HEK293T (cell line): ENCODE results near the gene DNAAF9.

Source experiments
- ARNT ChIP-seq: fragments of 450-650 bp; IDR thresholded peaks from 2 replicates; pipeline ENCODE4 v1.6.1; 2017; ENCODE audit warnings: mild to moderate bottlenecking
- BHLHE40 ChIP-seq: fragments of 450-650 bp; IDR thresholded peaks from 2 replicates; pipeline ENCODE4 v1.6.1; 2016; ENCODE audit warnings: mild to moderate bottlenecking, moderate library complexity, borderline replicate concordance
- CTBP1 ChIP-seq: fragments of 450-650 bp; IDR thresholded peaks from 2 replicates; pipeline ENCODE4 v1.6.1; 2016; ENCODE audit warnings: borderline replicate concordance
- ELF4 ChIP-seq: fragments of 450-650 bp; IDR thresholded peaks from 2 replicates; pipeline ENCODE4 v1.6.1; 2017; ENCODE audit warnings: antibody characterized with exemption
- FOXA1 ChIP-seq: fragments of 450-650 bp; IDR thresholded peaks from 2 replicates; pipeline ENCODE4 v1.6.1; 2016; ENCODE audit warnings: mild to moderate bottlenecking
- FOXK2 ChIP-seq: fragments of 450-650 bp; IDR thresholded peaks from 2 replicates; pipeline ENCODE4 v1.6.1; 2016; ENCODE audit warnings: mild to moderate bottlenecking
- FOXM1 ChIP-seq: fragments of 450-650 bp; IDR thresholded peaks from 2 replicates; pipeline ENCODE4 v1.6.1; 2017; ENCODE audit warnings: mild to moderate bottlenecking, borderline replicate concordance
- HDGF ChIP-seq: fragments of 450-650 bp; IDR thresholded peaks from 2 replicates; pipeline ENCODE4 v1.6.1; 2017; ENCODE audit warnings: antibody characterized with exemption, borderline replicate concordance
- NFRKB ChIP-seq: fragments of 450-650 bp; IDR thresholded peaks from 2 replicates; pipeline ENCODE4 v1.6.1; 2016; ENCODE audit warnings: mild to moderate bottlenecking, moderate library complexity
- PKNOX1 ChIP-seq: fragments of 450-650 bp; IDR thresholded peaks from 2 replicates; pipeline ENCODE4 v1.6.1; 2016
- SP1 ChIP-seq: fragments of 450-650 bp; IDR thresholded peaks from 2 replicates; pipeline ENCODE4 v1.6.1; 2017
- SUZ12 ChIP-seq: fragments of 450-650 bp; IDR thresholded peaks from 2 replicates; pipeline ENCODE4 v1.6.1; 2016; ENCODE audit warnings: mild to moderate bottlenecking
- TARDBP ChIP-seq: fragments of 450-650 bp; IDR thresholded peaks from 2 replicates; pipeline ENCODE4 v1.6.1; 2016
- ZNF384 ChIP-seq: fragments of 450-650 bp; IDR thresholded peaks from 2 replicates; pipeline ENCODE4 v1.6.1; 2016

- TF ChIP-seq FOXM1 (no peak), CTBP1 (no peak), NFRKB (no peak), BHLHE40 (no peak), PKNOX1 (no peak), FOXK2 (no peak), SUZ12 (no peak), ARNT (no peak), HDGF (no peak), ELF4 (no peak), ZNF384 (no peak), SP1 (no peak), FOXA1 (no peak), TARDBP (no peak)
Measured at GRCh38 chr20:3392756-3393155, 14.7 kb downstream of the DNAAF9 start.
